Measurements from ENCODE around the gene ABCC11.

ABCC11 gene

DNA sequence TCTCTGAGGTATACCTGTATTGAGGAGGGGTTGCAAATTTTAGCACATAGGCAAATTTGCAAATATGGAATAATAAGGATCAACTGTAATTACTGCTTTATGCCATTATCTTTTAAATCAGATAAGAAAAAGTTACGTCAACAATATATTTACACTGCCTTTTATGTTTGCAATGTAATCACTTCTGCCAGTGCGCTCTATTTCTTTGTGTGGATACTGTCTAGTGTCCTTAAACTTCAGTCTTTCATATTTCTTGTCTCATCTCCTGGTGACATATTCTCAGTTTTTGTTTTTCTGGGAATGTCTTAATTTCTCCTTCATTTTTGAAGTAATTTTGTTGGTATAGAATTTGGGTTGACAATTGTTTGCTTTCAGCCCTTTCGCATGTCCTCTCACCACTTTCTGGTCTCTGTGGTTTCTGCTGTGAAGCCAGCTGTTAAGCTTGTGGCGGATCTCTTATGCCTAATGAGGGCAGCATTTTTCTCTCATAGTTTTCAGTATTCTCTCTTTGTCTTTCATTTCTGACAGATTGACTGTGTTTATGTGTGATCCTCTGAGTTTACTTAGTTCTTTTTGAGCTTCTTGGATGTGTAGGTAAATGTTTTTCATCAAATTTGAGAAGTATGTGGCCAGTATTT lies 37.6 kb upstream of the ABCC11 start:
- TF ChIP-seq, protein P1, sequence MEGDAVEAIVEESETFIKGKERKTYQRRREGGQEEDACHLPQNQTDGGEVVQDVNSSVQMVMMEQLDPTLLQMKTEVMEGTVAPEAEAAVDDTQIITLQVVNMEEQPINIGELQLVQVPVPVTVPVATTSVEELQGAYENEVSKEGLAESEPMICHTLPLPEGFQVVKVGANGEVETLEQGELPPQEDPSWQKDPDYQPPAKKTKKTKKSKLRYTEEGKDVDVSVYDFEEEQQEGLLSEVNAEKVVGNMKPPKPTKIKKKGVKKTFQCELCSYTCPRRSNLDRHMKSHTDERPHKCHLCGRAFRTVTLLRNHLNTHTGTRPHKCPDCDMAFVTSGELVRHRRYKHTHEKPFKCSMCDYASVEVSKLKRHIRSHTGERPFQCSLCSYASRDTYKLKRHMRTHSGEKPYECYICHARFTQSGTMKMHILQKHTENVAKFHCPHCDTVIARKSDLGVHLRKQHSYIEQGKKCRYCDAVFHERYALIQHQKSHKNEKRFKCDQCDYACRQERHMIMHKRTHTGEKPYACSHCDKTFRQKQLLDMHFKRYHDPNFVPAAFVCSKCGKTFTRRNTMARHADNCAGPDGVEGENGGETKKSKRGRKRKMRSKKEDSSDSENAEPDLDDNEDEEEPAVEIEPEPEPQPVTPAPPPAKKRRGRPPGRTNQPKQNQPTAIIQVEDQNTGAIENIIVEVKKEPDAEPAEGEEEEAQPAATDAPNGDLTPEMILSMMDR (IDR thresholded peaks at IDR 0.05; ENCODE audit: insufficient read depth, low read depth, low read length, missing control alignments) = no peak
- no peak overlapping the region for H3K4me3 ChIP-seq (ENCODE audit: low read depth, low read length)
- DNase-seq (ENCODE audit: low read depth) = peak; percentile 43

DNA sequence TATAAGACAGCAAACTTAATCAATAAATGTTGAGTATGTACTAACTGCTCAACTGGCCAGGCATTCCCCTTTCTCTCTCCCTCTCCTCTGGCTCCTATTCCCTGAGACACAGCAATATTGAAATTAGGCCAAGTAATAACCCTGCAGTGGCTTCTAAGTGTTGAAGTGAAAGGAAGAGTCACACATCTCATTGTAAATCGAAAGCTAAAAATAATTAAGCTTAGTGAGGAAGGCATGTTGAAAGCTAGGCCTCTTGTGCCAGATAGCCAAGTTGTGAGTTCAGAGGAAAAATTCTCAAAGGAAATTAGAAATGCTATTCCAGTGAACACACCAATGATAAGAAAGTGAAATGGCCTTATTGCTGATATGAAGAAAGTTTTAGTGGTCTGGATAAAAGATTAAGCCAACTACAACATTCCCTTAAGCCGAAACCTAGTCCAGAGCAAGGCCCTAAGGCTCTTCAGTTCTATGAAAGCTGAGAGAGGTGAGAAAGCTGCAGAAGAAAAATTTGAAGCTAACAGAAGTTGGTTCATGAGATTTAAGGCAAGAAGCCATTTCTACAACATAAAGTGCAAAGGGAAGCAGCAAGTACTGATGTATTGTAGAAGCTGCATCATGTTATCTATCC lies 35.4 kb upstream of the ABCC11 start:
- DNase-seq (ENCODE audit: low read depth) = no peak
- TF ChIP-seq, protein P1 (IDR thresholded peaks at IDR 0.05; ENCODE audit: insufficient read depth, low read depth, low read length, missing control alignments) = no peak
- H3K4me3 ChIP-seq (ENCODE audit: low read depth, low read length) = no peak overlapping the region

DNA sequence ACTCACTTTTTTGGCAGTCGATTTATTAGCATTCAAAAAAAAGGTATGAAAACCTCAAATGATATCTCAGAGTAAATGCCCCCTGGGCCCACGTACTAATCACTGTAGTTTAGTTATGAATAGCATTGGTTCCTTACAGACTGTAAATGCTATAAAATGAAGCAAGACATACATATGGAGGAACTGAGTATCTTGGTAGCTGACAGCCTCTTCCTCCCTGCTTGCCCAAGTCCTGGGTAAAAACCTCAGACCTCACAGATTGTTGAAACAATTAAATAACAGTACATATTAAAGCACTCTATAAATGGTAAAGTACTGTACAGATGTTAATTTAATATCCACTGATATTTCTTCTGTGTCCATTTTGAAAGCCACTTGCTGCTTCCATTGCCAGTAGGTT lies 33.2 kb upstream of the ABCC11 start:
- no peak overlapping the region for H3K4me3 ChIP-seq (ENCODE audit: low read depth, low read length)
- DNase-seq (ENCODE audit: low read depth) = no peak
- TF ChIP-seq, protein P1 (IDR thresholded peaks at IDR 0.05; ENCODE audit: insufficient read depth, low read depth, low read length, missing control alignments) = no peak

DNA sequence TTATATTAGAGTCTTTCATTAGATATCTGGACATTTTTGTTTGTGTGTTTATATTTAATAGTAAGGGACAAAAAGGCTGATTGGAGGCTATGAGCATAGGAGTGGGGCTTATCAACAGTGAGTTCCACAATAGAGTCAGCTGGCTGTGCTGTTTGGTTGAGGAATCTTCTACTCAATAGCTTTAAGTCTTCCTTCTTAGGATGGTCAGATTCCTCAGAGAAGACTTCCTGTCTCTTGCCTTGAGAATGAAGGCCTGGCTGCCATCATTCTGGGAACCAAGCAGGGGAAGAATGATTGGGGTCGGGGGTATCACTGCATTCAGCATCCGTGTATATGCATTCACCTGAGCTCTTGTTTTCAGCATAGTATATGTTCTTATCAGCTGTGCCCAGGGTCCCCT lies 31.9 kb upstream of the ABCC11 start:
- TF ChIP-seq, protein P1 (IDR thresholded peaks at IDR 0.05; ENCODE audit: insufficient read depth, low read depth, low read length, missing control alignments) = no peak
- no peak for DNase-seq (ENCODE audit: low read depth)
- no peak overlapping the region for H3K4me3 ChIP-seq (ENCODE audit: low read depth, low read length)

DNA sequence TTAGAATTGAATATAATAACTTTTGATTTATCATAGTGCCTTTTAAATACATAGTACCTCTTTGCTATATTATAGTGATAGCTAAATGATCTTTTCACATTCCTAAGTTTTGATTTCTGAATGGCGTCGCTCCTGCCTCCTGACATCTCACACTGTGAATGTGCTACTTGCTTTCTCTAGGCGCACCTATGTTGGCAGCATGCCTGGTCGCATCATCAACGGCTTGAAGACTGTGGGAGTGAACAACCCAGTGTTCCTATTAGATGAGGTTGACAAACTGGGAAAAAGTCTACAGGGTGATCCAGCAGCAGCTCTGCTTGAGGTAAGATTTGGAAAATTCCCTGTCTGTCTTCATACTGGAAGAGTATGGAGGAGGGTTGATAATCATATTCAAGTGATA lies 29.8 kb upstream of the ABCC11 start:
- no peak for DNase-seq (ENCODE audit: low read depth)
- no peak overlapping the region for H3K4me3 ChIP-seq (ENCODE audit: low read depth, low read length)
- TF ChIP-seq, protein P1 (IDR thresholded peaks at IDR 0.05; ENCODE audit: insufficient read depth, low read depth, low read length, missing control alignments) = no peak

DNA sequence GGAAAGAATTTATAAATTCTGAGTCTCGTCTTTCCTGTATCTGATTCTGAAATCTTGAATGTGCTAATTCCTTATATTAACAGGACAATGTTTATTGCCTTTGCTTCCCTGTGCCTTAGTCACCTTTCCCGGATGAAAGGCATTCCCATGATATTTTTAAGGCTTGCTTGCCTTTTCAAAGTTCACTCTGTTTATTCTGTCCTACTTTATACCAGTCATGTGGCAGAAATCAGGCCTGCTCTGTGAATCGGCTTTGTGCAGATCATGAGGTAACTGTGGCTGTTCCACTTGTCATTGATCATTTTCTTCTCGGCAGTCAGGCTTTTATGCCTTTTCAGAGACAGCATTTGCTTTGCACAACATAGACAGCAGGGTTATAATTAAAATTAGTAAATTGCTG lies 28.8 kb upstream of the ABCC11 start:
- DNase-seq (ENCODE audit: low read depth) = no peak
- no peak overlapping the region for H3K4me3 ChIP-seq (ENCODE audit: low read depth, low read length)

More for the DNA sequence above, 28.8 kb upstream of the ABCC11 start:
- TF ChIP-seq, protein P1 (IDR thresholded peaks at IDR 0.05; ENCODE audit: insufficient read depth, low read depth, low read length, missing control alignments) = no peak

All from GM12865 (cell line).